K562 (cell line): ENCODE data around the gene USP2. TPM values are rescaled to one million over a fixed set of nuclear protein-coding genes. Genes with fewer than 3 reads are reported as not detected.

Experiments used
- CTBP1 ChIP-seq: fragments of 450-650 bp; IDR thresholded peaks from 2 replicates; pipeline ENCODE4 v1.6.1; 2016; ENCODE audit warnings: borderline replicate concordance
- ELF2 ChIP-seq: fragments of 250-450 bp; sonication (Bioruptor Pico); IDR thresholded peaks from 2 replicates; pipeline ENCODE4 v1.5.0; 2021; ENCODE audit warnings: mild to moderate bottlenecking
- ETV1 ChIP-seq: fragments of 450-650 bp; conservative IDR thresholded peaks from 2 replicates; pipeline ENCODE4 v1.6.1; 2016; ENCODE audit warnings: missing genetic modification characterization, control low read depth, low read depth, missing compliant biosample characterization
- KLF10 ChIP-seq: fragments of 250-450 bp; sonication (Bioruptor Pico); IDR thresholded peaks from 2 replicates; pipeline ENCODE4 v1.6.1; 2021; ENCODE audit warnings: matching md5 sums
- NFE2 ChIP-seq: IDR thresholded peaks from 2 replicates; pipeline ENCODE4 v1.6.1; 2014; ENCODE audit warnings: antibody characterized with exemption, low read depth
- NR2C2 ChIP-seq, 2 experiments: fragments of 200-800 bp in 1 of 2; sonication (Bioruptor generic) in 1 of 2; sonication (generic) in 1 of 2; formaldehyde crosslinking in 1 of 2; IDR thresholded peaks; 2 replicates each; pipeline versions ENCODE4 v1.6.1 to v1.8.0; 2016 to 2022; ENCODE audit warnings: mild to moderate bottlenecking in 1 of 2, missing compliant biosample characterization in 1 of 2, missing genetic modification characterization in 1 of 2, missing genetic modification reagents in 1 of 2
- NR3C1 ChIP-seq: sonication (generic); formaldehyde crosslinking; IDR thresholded peaks from 2 replicates; pipeline ENCODE4 v1.8.1; 2022; ENCODE audit warnings: missing genetic modification reagents
- PRPF4 ChIP-seq: fragments of 200-400 bp; formaldehyde crosslinking; IDR thresholded peaks from one replicate; pipeline ENCODE4 v1.6.1; 2017; ENCODE audit warnings: low read length, low read depth, mild to moderate bottlenecking; ENCODE audit not compliant: insufficient read depth, poor library complexity, severe bottlenecking
- PURB ChIP-seq: sonication (generic); formaldehyde crosslinking; IDR thresholded peaks from 2 replicates; pipeline ENCODE4 v1.9.0; 2021; ENCODE audit warnings: low read depth, mild to moderate bottlenecking, missing genetic modification reagents
- TEAD1 ChIP-seq, 2 experiments: fragments of 450-650 bp in 1 of 2; sonication (generic) in 1 of 2; formaldehyde crosslinking; IDR thresholded peaks; 2 replicates each; pipeline versions ENCODE4 v1.4.0 to v1.8.0; 2020 to 2022; ENCODE audit warnings: mild to moderate bottlenecking in 2 of 2, missing genetic modification reagents in 1 of 2
- TSHZ1 ChIP-seq: fragments of 250-450 bp; sonication (Bioruptor Pico); IDR thresholded peaks from 2 replicates; pipeline ENCODE4 v1.4.0; 2020; ENCODE audit warnings: mild to moderate bottlenecking, moderate library complexity
- ZNF174 ChIP-seq: fragments of 250-450 bp; sonication (Bioruptor Pico); IDR thresholded peaks from 2 replicates; pipeline ENCODE4 v1.4.0; 2020; ENCODE audit warnings: mild to moderate bottlenecking
- ZNF24 ChIP-seq: fragments of 450-650 bp; IDR thresholded peaks from 2 replicates; pipeline ENCODE4 v1.6.1; 2016
- ZNF3 ChIP-seq: fragments of 250-450 bp; sonication (Bioruptor Pico); IDR thresholded peaks from 2 replicates; pipeline ENCODE4 v1.5.0; 2021; ENCODE audit warnings: mild to moderate bottlenecking, moderate library complexity
- ZNF551 ChIP-seq: fragments of 250-450 bp; sonication (Bioruptor Pico); IDR thresholded peaks from 2 replicates; pipeline ENCODE4 v1.5.0; 2021; ENCODE audit warnings: mild to moderate bottlenecking, moderate library complexity
- polyA plus RNA-seq, 8 experiments: library from polyadenylated mRNA; depleted of rRNA in 4 of 8; stranded (reverse) in 5 of 8; unstranded in 3 of 8; fragments of >200 nt; fragmentation: Nextera tagmentation in 2 of 8; fragmentation: Illumina TruSeq in 1 of 8; extraction: Ambion mirVana in 2 of 8; extraction: Trizol in 1 of 8; gene quantifications; 2 replicates each; pipeline versions ENCODE4 v1.2.1 to v1.2.3, GENCODE V29; 2011 to 2014; ENCODE audit warnings: inconsistent platforms in 1 of 8, missing spikeins in 1 of 8
- total RNA-seq, 7 experiments: library from RNA; depleted of rRNA in 6 of 7; stranded (reverse); fragments of >200 nt in 6 of 7; fragmentation: Illumina TruSeq in 2 of 7; extraction: Trizol in 2 of 7; gene quantifications; 2 replicates each; pipeline versions ENCODE4 v1.2.1 to v1.2.3, GENCODE V29; 2011 to 2021; ENCODE audit warnings: low replicate concordance in 1 of 7

The USP2 gene
- total and polyA plus RNA-seq, 9 of the 15 experiments (the other 6 are each of a cell fraction or from before 2014, with no cell fraction given): 2.8 to 16.9 (median 3.9) TPM

- peak in 1 of 2 experiments; percentile 49; a peak in 1 of 4 replicates for TF ChIP-seq TEAD1 (CRISPR knock-in tag; IDR thresholded peaks at IDR 0.05)
- no peak for TF ChIP-seq KLF10 (CRISPR knock-in tag)
- no peak for TF ChIP-seq ZNF551 (CRISPR knock-in tag)
- no peak for TF ChIP-seq ZNF24
- no peak for TF ChIP-seq NR3C1 (CRISPR knock-in tag)
- TF ChIP-seq NR2C2 (CRISPR knock-in tag; IDR thresholded peaks at IDR 0.05): peak; percentile 42; the same call in 1 of the 2 replicates
- TF ChIP-seq NR2C2 (tag; IDR thresholded peaks at IDR 0.05): no peak
- TF ChIP-seq ZNF3 (CRISPR knock-in tag): no peak
- peak; percentile 18; the same call in 1 of the 2 replicates for TF ChIP-seq NFE2
- TF ChIP-seq ETV1 (tag): no peak
- no peak for TF ChIP-seq TSHZ1 (CRISPR knock-in tag)
- TF ChIP-seq PRPF4: no peak
- 0 out of 2 replicates have a peak, but pooled peaks have one; percentile 35 for TF ChIP-seq CTBP1
- no peak for TF ChIP-seq ZNF174 (CRISPR knock-in tag)
- TF ChIP-seq PURB (CRISPR knock-in tag): no peak
- TF ChIP-seq ELF2 (CRISPR knock-in tag): no peak
Measured at GRCh38 chr11:119356349-119357031, 25.0 kb downstream of the USP2 start (continued).
